NK-92 (cell line): ENCODE data around the gene SLC17A8.
"Not testable (repeated sequence)": the region's sequence is repeated elsewhere in the genome, so short reads cannot be mapped to it uniquely, and the experiment has no call there.

Source experiments
- DNase-seq: peaks from one replicate; lab custom pipeline; 2025; ENCODE audit not compliant: unreplicated experiment; lab: John Stamatoyannopoulos, UW

SLC17A8 gene

DNA sequence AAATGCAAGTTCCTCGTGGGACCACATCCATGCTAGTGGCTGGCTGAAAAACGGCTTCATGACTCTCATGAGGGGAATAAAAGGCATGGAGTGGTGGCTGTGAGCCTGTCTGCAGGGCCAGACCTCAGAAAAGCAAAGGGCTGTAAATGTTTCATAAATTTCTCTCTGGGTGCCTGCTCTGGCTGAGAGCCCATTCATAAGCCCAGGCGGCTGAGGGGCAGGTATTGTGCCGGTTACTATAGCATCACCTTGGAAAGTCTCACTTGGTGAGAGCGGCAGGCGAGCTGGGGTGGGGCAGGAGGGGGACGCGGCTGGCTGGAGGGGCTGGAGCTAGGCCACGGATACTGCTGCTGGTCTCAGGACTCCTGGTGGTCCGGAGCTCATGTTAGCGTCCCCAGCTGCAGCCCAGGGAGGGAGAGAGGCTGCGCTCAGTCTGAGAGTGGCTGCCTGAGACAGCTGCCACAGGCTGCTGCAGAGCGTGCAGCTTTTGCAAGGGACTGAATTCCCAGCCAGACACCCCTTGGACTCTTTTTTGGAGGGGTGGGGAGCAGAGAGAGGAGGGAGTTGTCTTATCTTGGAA, at the start of gene SLC17A8:
SLC17A8 (plus strand) TSS at position 431 of the 580 bp plus-strand sequence. CDS start 318 bp downstream, outside the sequence.
- DNase-seq: no peak

DNA sequence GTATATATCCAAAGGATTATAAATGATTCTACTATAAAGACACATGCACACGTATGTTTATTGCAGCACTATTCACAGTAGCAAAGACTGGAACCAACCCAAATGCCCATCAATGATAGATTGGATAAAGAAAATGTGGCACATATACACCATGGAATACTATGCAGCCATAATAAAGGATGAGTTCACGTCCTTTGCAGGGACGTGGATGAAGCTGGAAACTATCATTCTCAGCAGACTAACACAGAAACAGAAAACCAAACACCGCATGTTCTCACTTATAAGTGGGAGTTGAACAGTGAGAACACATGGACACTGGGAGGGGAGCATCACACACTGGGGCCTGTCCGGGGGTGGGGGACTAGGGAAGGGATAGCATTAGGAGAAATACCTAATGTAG, 48.7 kb upstream of the SLC17A8 start:
- not testable (repeated sequence) for DNase-seq

DNA sequence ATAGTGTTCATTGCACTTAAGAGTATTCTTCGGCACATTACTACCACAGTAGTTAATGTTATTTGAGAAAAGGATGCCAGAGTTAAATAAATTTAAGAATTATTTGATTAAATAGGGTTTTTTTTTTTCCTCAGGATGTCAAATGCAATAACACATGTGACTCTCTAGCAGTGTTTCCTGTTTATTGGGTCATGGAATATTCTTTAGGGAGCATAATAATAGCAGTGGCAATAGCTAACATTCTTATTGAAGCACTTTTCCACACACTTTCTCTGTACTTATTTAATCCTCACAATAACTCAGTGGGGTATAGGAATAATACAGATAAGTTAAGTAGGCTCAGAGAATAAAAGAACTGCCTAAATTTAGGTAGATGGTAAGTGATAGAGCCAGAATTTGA, 45.6 kb upstream of the SLC17A8 start:
- no peak for DNase-seq

GRCh38 chr12:100317371-100317770, 39.5 kb upstream of the SLC17A8 start:
- DNase-seq: no peak

- DNase-seq: no peak
Measured at GRCh38 chr12:100324498-100324897, 32.4 kb upstream of the SLC17A8 start.

DNA sequence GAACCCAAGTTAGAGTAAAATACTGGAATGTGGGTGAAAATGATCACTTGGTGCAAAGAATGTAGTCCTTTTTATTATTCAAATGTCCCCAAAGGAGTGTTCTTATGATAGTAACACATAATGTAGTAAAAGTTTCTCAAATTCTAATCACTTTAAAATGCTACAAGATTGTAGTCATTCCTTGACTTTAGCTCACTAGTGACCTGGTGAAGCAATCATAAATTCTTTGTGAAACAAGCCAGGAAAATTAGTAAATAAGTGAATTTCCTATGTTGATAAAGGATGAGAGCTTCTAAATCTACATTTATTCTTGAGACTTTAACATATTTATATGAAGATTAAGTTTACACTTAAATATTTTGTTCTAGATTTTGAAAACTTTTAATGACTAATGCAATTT, 30.7 kb upstream of the SLC17A8 start:
- DNase-seq: no peak

GRCh38 chr12:100329800-100330199, 27.1 kb upstream of the SLC17A8 start:
- DNase-seq: no peak

GRCh38 chr12:100331871-100332270, 25.0 kb upstream of the SLC17A8 start:
- no peak for DNase-seq

DNA sequence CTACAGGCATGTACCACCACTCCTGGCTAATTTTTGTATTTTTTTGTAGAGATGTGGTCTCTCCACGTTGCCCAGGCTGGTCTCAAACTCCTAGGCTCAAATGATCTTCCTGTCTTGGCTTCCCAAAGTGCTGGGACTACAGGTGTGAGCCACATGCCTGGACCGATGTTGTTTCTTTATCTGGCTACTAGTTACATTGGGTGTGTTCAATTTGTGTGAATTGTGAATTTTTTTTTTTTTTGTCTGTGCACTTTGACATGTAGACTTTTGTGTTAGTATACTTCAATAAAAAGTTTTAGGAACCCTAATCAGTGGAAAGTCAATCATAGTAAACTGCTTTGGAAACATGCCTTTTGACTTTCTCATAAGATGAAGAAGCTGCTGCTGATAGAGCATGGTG, 24.0 kb upstream of the SLC17A8 start:
- DNase-seq: no peak

- no peak for DNase-seq
Measured at GRCh38 chr12:100337299-100337698, 19.6 kb upstream of the SLC17A8 start.

DNA sequence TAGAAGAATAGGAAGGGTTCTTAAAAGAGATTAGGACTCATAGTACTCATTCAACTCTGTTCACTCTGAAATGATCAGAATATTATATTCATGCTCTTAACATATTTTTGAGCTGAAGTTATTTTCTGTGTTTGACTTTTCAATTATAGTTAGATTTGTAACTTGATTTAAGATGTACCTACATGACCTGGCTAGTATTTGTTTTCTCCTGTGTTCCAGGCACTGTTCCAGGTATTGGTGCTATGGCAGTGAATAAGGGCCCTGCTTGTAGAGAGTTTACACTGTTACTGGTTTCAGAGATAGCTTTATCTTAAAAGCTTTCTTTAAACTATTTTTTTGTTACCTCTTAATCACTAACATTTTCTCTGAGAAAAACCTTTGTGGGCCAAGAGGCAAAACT, 19.1 kb upstream of the SLC17A8 start:
- DNase-seq: no peak

- no peak for DNase-seq
Measured at GRCh38 chr12:100339071-100339470, 17.8 kb upstream of the SLC17A8 start.

DNA sequence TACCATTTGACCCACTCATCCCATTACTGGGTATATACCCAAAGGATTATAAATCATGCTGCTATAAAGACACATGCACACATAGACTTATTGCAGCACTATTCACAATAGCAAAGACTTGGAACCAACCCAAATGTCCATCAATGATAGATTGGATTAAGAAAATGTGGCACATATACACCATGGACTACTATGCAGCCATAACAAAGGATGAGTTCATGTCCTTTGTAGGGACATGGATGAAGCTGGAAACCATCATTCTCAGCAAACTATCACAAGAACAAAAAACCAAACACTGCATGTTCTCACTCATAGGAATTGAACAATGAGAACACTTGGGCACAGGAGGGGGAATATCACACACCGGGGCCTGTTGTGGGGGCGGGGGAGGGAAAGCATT, 14.0 kb upstream of the SLC17A8 start:
- not testable (repeated sequence) for DNase-seq

GRCh38 chr12:100344351-100344750, 12.5 kb upstream of the SLC17A8 start:
- DNase-seq: not testable (repeated sequence)

DNA sequence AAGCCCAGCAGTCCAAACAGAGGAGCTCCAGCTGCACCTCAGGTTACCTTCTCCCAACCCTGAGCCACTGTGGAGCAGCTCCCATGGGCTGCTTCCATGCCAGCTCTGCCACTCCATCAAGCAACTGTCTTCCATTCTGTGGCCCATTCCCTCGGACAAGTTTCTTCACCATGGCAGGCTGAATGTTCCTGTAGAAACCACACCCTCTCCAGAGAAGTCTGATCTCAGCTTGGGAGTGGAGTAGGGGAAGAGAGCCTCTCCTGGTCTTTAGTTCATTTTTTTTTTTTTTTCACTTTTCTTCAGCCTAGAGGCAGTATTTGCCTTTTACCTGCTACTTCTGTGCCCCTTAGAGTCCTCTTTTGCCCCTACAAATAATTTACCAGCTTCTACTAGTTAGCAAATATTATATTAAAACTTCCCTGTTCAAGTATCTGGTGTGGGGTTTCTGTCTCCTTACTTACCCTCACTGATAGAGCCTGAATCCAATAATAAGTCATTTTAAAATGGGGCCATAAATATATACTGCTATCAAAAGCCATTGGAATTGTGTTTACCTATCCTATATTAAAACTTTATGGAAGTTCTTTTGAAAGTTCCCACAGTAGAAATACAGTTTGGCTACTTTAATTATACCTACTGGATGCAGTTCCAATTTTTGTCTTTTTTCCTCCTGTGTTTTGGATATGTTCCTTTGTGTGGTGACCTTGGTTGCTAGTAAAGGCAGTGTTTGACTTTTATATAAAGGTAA, 11.7 kb upstream of the SLC17A8 start:
- DNase-seq: no peak

DNA sequence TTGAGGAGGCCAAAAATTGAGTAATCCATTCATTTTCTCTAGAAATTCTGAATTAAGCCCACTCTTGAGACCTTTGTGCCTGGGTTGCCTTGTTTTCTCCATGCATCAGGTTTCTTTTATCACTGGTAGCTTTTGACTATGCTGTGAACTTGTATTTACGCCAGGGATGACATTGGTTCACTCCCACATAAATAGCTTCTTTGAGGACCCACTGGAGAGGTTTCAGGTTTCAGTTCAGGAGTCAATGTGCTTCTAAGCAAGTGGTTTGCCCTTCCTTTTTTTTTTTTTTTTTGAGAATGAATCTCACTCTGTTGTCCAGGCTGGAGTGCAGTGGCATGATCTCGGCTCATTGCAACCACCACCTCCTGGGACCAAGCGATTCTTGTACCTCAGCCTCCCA, 10.2 kb upstream of the SLC17A8 start:
- no peak for DNase-seq

DNA sequence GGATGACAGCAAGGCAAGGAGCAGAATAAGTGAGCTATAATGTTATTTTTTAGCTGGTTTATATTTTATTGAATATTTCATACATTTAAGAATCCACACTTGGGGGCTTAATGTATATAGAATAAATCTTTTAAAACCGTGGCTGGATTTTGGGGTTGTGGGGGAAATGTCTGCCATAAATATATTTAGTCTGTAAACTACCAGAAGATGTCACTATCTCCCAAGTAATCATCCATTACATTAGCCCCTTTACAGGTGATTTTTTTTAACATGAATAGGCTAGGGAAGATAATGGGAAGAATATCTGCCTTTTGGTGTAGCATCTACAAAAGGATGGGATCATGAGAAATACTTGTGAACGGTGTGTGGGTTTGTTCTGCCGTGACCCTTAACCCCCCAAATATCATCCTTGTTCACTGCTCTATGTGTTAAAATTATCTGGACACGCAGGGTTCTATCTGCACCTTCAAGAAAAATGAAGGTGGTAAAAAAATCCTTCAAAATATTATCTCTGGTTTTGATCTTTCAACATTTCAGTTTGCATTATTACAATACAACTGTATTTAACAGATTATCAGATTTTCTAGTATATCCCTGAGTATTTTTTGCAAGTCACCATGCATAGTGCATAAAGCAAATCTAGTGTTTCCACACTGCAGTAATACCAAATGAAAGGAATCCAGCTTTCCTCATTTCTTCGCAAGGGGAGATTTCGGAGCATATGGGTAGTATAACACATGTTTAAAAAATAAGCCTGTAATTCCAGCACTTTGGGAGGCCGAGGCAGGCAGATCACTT, 8.0 kb upstream of the SLC17A8 start:
- DNase-seq: no peak

GRCh38 chr12:100359248-100359647, 2.4 kb downstream of the SLC17A8 start:
- DNase-seq: no peak

- no peak for DNase-seq
Measured at GRCh38 chr12:100359822-100360221, 2.9 kb downstream of the SLC17A8 start.

DNA sequence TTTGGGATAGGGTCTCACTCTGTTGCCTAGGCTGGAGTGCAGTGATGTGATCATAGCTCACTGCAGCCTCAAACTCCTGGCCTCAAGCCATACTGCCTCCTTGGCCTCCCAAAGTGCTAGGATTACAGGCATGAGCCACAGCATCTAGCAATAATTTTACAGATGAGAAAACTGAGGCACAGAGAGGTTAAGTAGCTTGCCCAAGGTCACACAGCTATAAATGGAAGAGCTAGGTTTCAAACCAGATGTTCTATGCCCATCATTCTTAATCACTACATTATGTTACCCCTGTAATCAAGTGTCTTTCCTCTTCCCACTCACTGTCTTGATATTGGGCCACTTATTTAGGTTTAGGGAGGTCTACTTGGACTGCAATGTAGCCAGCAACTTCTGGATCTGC, 3.6 kb downstream of the SLC17A8 start:
- no peak for DNase-seq

DNA sequence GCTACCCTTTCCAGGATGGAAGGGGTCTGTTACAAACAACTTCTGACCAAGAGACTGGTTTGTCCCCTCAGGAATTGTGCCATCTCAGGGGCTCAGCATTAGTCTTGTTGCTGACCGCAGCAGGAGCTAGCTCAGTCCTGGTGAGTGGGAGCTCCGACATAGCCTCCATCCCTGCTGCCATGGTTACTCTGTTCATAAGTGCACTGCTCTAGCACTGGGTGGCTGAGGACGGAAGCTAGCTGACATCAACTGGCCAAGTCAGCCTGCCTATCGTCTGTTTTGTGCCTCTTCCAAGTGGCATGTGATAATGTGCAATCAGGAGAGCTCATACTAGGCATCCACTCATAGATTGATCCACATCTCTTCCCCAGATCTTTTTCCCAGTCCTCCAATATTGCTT, 7.5 kb downstream of the SLC17A8 start:
- DNase-seq: no peak

- no peak for DNase-seq
Measured at GRCh38 chr12:100365411-100365810, 8.5 kb downstream of the SLC17A8 start.
